Hematopoietic multipotent progenitor cell (in vitro differentiated cells): ENCODE data around the gene OGFR. TPM values are rescaled to one million over a fixed set of nuclear protein-coding genes. Genes with fewer than 3 reads are reported as not detected.

ENCODE experiments used
- DNase-seq, 3 donors: peaks; one replicate each; pipeline ENCODE4 v3.0.0-alpha.2; 2011 to 2015; ENCODE audit warnings: low read depth in 2 of 3, low spot score in 2 of 3
- total RNA-seq: library from RNA; depleted of rRNA; stranded (reverse); fragments of >200 nt; gene quantifications from one replicate; pipeline ENCODE4 v1.2.3, GENCODE V29; 2012

The OGFR gene
- total RNA-seq, 1 donor = 55.7 TPM

DNA sequence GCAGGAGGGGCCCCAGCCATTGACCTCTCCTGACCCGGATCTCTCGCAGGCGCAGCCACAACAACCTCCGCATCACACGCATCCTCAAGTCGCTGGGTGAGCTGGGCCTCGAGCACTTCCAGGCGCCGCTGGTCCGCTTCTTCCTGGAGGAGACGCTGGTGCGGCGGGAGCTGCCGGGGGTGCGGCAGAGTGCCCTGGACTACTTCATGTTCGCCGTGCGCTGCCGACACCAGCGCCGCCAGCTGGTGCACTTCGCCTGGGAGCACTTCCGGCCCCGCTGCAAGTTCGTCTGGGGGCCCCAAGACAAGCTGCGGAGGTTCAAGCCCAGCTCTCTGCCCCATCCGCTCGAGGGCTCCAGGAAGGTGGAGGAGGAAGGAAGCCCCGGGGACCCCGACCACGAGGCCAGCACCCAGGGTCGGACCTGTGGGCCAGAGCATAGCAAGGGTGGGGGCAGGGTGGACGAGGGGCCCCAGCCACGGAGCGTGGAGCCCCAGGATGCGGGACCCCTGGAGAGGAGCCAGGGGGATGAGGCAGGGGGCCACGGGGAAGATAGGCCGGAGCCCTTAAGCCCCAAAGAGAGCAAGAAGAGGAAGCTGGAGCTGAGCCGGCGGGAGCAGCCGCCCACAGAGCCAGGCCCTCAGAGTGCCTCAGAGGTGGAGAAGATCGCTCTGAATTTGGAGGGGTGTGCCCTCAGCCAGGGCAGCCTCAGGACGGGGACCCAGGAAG, 7.7 kb downstream of the OGFR start:
- no peak for DNase-seq

DNA sequence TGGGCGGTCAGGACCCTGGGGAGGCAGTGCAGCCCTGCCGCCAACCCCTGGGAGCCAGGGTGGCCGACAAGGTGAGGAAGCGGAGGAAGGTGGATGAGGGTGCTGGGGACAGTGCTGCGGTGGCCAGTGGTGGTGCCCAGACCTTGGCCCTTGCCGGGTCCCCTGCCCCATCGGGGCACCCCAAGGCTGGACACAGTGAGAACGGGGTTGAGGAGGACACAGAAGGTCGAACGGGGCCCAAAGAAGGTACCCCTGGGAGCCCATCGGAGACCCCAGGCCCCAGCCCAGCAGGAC, 8.2 kb downstream of the OGFR start:
- DNase-seq = no peak

DNA sequence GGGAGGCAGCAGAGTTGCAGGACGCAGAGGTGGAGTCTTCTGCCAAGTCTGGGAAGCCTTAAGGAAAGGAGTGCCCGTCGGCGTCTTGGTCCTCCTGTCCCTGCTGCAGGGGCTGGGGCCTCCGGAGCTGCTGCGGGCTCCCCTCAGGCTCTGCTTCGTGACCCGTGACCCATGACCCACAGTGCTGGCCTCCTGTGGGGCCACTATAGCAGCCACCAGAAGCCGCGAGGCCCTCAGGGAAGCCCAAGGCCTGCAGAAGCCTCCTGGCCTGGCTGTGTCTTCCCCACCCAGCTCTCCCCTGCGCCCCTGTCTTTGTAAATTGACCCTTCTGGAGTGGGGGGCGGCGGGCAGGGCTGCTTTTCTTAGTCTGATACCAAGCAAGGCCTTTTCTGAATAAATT, 9.0 kb downstream of the OGFR start:
- DNase-seq = no peak

DNA sequence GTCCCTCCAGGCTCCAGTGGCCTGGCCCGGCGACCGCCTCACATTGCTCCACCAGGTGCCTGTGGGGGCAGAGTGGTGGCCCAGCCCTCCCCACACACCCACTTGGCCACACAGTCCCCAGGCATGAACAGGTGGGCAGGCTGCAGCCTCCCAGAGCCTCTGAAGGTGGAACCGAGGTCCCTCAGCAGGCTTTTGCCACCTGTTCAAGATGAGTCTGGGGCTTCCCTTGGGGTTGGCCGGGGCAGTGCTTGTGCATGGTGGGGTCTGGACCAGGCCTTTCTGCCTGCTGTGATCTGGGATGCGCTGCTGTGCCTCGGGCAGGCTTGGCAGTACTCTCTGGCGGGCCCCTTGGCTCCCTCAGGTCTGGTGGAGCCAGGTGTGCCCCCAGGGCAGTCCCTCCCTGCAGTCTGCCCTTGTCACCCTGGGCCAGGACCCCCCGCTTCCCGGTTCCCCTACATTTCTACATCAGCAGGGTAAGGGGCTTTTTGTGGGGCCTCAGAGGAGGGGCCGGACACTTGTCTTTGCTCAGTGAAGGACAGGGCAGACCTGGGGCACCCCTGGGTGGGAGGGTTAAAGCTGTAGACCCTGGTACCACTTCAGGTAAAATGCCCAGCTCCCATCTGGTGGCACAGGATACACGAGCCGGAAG, 9.5 kb downstream of the OGFR start:
- no peak for DNase-seq

DNA sequence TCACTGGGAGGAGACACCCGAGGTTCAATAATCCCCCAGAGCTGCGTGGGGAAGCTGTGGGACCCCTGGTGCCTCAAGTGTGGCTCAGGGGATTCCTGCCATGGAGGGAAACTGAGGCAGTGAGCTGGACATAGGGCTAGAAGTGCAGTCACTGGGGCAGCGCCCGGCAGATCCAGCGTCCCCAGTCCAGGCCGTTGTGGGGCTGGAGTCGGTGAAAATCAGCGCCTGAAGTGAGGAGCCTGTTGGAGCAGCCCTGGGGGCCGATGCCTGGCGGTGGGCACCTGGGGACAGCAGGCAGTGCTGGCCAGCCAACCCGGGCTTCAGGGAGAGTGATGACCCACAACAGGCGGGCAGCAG, 10.1 kb downstream of the OGFR start:
- DNase-seq = no peak

DNA sequence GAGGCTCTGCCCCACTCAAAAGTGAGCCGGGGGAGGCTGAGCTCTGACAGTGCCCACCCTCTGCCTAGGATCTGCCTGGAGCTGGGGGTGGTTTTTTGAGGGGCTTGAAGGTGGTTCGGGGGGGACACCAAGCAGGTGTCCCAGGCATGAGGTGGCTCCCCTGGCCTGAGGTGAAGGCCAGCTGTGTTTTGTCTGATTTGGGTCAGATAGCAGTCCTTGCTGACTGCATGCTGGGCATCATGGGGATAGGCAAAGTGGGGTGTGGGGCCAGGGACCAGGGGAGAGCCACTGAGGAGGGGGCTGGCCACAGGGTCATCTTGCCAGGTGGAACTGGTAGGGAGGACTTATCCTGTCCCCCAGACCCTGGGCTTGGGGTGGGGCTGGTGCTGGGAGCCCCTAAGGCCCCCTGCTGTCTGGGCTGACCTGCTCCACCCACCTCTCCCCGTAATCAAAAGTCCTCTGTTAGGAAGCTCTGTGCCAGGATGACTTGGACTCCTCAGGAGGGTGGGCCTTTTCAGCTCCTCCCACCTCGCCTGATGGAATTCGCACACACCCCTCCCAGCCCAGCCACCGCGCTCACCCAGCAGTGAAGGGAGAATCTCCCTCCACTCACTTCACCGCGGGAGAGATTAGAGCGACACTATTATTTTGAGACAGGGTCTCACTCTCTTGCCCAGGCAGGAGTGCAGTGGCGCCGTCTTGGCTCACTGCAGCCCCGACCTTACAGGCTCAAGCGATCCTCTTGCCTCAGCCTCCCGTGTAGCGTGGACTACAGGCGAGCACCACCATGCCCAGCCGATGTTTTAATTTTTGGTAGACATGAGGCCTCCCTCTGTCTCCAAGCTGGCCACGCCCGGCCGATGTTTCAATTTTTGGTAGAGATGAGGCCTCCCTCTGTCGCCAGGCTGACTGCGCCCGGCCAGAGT, 10.7 kb downstream of the OGFR start:
- no peak for DNase-seq

DNA sequence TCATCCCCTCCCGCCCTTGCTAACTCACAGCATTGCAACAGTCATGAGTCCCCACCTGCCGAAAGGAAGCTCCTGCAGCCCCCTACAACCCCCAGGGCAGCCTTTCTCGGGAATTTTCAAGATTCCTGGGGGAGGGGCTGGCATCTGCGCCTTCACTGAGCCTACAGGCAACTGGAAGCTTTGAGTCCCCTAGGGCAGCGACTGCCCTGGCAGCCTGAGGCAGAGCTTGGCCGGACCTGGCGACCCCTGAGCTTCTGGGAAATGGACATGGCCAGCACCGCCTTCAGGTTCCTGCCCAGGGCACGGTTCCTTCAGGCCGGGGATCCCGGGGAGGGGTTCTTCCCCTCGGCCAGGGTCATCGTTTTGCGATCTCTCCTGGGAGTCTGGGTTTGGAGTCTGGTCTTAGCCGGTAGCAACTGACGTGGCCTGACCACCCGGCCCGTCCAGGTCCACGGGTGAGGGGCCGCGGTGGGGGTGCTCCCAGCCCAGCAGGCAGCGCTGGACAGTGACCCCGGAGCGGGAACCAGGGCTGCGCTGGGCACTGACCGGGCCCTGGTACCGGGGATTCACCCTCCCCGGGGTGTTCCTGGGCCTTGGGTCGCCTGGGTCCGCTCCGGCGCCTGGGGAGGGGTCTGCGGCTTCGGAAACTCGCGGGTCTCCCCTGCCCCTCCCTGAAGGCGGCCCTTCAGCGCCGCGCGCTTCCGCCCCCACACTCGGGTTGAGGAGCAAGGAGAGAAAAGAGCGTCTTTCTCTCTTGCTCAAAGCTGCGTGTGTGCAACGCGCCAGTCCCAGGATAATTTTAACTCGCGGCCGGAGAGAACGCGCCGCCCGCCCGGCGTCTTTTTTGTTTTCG, 11.6 kb downstream of the OGFR start:
- peak in 1 of 3 donors; percentile 29 for DNase-seq

DNA sequence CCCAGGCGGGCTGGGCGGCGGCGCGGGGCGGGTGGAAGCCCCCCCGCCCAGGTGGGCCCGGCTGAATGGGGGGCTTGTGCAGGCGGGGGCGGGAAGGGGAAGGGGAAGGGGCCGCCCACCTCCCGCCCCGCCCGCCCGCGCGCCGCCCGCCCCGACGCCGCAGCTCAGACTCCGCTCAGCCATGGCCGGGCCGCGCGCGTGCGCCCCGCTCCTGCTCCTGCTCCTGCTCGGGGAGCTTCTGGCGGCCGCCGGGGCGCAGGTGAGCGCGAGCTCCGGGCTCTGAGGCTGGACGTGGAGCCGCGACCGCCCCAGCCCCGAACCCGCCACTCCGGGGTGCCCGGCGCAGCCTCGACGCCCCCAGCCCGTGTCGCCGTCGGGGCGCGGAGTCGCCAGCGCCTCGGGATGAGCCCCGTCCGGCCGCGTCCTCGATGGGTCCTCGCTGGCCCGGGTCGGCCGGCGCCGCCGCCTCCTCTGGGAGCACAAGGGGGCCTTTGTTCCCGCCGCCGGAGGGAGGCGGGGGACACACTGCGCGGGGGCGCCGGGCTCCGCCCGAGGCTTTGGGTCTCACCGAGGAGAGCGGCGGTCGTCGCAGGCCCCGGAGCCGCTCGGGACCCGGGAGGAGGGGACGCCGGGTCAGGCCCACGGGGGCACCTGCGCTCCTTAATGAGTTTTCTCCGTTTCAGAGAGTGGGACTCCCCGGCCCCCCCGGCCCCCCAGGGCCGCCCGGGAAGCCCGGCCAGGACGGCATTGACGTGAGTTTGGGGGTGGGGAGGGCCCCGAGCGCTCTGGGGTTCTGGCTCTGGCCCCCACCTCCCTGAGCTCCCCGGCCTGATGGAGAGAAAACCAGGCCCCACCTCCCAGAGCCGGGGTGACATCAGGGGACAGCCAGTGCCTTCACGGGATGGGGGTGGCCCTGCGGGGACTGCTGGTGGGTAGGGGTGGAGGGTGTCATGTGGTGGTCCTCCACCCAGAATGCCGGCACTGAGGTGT, 12.5 kb downstream of the OGFR start, which contains the start of gene COL9A3:
COL9A3 (plus strand) TSS at position 167 of the 990 bp plus-strand sequence; CDS start at position 182, 15 bp downstream.
- no peak for DNase-seq

DNA sequence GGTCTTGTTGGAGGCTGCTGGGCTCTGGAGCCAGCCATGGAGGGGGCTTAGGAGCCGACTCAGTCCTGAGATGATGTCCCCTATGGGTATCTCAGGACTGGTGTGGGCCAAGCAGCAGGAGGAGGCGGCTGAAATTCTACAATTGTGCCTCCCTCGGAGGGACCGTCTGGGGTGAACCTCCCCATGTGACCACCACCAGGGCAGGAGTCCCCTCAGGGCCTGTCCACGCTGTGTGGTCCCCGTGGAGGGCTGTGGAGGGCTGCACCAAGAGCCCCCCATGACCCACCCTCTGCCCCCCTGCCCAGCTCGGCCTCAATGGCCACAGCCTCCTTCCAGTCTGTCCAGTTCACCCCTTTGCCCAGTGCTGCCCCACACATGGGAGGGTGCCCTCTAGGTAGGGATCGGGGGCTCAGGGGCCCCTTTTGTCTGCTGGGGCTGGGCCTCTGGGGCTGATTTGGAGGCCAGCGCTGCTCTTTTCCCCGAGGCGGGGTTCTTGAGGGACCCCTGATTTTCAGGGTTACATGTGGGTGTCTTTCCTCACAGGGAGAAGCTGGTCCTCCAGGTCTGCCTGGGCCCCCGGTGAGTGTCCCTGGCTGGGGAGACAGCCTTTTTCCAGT, 13.4 kb downstream of the OGFR start:
- DNase-seq = no peak

DNA sequence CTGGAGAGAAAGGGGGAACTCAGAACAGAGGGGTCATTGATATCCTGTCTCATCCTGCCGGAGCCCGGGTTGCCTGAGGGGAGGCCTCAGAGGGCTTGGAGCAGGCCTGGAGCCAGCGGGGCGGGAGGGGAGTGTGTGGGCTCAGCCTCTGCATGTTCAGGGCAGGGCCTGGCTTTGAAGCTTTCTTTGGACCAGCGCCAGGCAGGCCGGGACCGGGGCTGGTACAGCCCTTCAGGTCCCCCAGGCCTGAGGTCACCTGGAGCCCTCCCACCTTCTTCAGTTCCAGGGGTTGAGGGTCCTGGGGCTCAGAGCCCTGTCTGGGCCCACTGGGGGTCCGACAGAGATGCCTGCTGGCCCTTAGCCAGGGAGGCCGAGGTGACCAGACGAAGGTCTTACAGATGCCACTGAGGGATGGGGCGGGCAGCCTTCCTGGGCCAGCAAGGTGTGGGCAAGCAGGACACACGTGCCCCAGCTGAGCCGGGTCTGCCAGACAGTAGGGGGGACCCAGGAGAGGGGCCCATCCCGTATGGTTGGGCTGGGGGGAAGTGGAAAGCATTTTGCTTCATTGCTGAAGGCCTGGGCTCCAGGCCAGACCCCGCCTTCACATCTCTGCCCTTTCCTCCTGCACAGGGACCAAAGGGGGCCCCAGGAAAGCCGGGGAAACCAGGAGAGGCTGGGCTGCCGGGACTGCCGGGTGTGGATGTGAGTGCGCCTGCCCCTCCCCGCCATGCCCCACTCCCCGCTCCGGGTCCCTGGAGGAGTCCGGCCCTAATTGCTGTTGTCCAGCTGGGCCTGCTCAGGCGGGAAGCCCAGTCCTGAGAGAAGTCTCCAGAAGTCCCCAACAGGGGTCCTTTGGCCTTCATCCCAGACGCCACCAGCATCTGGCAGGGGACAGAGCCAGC, 14.2 kb downstream of the OGFR start:
- DNase-seq = peak in 1 of 3 donors; percentile 37

DNA sequence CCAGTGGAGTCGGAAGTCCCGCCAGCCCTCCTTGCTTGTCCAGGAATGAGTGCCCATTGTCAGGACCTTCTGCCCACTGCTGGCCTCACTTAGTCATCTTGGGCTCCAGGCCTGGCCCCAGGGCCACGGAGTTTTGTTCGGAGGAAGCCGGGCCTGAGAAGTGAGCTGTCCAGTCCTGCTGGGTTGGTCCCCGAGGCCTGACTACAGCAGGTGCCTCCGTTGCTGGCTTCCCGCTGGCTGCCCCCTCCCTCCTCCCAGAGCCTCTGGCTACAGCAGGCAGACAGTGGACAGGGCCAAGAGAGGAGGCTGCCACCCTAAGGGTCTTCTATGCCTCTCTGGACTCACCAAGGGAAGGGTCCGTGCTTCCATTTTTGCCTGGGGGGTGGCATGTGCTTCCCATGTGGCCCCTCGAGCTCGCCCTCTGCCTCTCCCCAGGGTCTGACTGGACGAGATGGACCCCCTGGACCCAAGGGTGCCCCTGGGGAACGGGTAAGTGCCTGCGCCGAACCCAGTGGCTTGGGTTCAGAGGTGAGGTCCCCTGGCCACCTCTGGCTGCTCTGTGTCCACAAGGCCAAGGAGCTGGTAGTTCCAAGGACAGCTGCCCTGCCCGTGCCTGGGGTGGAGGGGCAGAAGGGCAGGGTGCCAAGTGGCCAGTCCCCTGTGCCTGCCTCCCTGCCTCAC, 15.0 kb downstream of the OGFR start:
- no peak for DNase-seq

DNA sequence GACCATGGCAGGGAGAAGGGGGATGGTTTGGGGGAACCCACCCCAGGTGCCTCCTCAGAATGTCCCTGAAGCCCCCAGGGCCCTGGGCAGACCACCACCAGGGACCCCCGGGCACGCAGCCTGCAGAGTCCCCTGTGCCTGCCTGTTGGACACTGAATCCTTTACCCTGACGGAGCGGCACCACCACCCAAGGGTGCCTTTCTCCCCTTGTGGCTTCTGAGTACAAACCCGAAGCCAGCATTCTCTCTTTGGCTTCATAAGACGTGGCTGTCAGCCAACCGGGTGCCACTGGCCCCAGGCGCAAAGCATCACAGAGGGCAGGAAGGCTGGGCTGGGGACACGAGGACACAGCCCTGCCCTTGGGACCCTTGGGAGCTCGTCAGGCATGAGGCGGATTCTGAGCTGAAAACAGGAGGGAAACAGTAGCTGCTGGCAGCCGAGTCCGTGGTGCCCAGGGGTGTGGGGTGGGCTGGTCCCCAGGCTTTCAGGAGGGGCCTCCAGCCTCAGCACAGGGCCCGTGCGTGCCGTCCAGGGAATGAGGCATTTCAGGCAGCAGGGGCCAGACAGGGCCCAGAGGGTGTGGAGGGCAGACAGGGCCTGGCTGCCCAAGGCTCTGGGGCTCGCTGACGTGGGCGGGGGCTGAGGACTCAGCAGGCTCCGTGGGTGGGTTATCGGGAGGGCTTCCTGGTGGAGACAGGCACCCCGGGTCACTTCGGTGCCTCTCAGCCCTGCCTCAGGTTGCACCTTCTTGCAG, 15.8 kb downstream of the OGFR start:
- no peak for DNase-seq

DNA sequence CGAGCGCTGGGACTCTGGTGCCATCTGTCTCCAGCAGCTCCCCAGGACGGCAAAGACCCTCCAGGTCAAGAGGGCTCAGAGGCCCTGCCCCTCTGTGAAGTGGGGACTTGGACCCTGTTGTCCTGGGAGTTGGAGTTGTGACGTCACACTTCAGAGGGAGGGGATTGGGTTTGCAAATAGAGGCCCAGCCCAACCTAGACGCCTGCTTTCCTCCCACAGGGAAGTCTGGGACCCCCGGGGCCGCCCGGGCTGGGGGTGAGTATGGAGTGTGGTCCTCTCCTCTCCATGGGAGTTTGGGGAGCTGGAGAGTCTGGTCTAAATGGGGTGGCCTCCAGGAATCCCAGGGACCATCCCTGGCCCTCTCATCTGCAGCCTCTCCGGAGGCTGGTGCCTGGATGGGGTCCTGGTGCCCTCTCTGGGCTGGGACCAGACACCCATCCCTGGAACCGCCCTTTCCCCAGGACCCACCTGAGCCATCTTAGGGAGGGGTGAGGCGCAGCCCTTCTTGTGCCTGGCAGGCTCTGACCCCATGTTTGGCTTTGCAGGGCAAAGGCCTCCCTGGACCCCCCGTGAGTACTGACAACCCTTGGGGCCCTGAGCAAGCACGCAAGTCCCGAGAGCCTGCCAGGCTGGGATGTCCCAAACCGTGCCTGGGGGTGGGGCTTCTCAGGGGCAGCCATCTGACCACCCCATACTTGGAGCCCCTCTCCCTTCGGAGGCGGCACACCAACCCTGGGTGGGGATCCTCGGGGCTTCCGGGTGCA, 16.5 kb downstream of the OGFR start:
- no peak for DNase-seq

DNA sequence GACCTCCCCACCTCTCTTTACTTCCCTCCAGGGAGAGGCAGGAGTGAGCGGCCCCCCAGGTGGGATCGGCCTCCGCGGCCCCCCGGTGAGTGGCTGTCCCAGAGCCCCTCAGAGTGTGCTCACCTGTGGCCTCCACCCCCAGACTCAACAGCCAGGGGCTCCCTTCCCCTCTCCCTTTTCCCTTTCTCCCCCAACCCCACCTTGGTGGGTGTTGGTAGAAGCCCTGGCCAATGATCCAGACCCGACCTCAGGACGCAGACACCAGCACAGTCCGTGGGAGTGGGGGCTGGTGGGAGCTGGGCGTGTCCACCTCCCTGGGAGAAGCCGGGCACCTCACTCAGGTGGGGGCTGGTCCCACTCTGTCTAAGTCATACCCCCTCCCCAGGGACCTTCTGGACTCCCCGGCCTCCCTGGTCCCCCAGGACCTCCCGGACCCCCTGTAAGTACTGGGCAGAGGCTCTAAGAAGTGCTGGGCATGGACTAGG, 17.1 kb downstream of the OGFR start:
- no peak for DNase-seq

DNA sequence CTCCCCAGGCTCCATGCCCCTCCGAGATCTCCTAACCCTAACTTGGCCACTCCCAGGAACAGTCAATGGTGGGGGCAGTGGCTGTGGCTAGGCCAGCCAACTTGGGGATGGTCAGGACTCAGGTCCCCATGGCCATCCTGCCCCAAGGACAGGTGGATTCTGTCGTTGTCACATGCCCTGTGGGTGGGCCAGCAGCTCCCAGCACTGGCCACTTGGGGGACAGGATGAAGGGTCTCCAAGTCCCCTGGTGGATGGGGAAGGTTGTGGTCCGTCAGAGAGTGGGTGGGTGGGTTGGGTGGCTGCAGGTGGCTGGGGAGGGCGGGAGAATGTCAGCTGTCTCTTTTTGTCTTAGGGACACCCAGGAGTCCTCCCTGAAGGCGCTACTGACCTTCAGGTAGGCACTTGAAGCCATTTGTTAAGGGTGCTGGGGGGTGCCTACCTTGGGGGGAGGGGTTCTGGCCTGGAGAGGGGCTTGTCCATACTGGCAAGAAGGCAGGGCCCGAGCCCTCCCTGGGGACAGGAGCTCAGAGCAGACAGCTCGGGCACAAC, 17.7 kb downstream of the OGFR start:
- DNase-seq = no peak
